ENCODE results near the gene IFT20.
"Not testable (repeated sequence)": the region's sequence is repeated elsewhere in the genome, so short reads cannot be mapped to it uniquely, and the experiment has no call there.

IFT20 gene

GRCh38 chr17:28340374-28340773 lies 5.1 kb upstream of the IFT20 start:
- TF ChIP-seq CTCF (IDR thresholded peaks at IDR 0.05; ENCODE audit: extremely low read depth, missing control alignments), result no peak
- no peak for DNase-seq (ENCODE audit: low spot score)

GRCh38 chr17:28339431-28339830 lies 4.2 kb upstream of the IFT20 start:
- TF ChIP-seq CTCF (IDR thresholded peaks at IDR 0.05; ENCODE audit: extremely low read depth, missing control alignments), result no peak
- no peak for DNase-seq (ENCODE audit: low spot score)

GRCh38 chr17:28338769-28339212 lies 3.5 kb upstream of the IFT20 start:
- not testable (repeated sequence) for DNase-seq (ENCODE audit: low spot score)

GRCh38 chr17:28338056-28338768 lies 2.9 kb upstream of the IFT20 start:
- no peak for TF ChIP-seq CTCF (IDR thresholded peaks at IDR 0.05; ENCODE audit: extremely low read depth, missing control alignments)
- no peak for DNase-seq (ENCODE audit: low spot score)

GRCh38 chr17:28335959-28336871 lies 943 bp upstream of the IFT20 start:
- DNase-seq (ENCODE audit: low spot score), result peak; percentile 20
- no peak for TF ChIP-seq CTCF (IDR thresholded peaks at IDR 0.05; ENCODE audit: extremely low read depth, missing control alignments)

GRCh38 chr17:28334666-28335200 lies 539 bp downstream of the IFT20 start:
- no peak for TF ChIP-seq CTCF (IDR thresholded peaks at IDR 0.05; ENCODE audit: extremely low read depth, missing control alignments)
- DNase-seq (ENCODE audit: low spot score), result no peak

- TF ChIP-seq CTCF (IDR thresholded peaks at IDR 0.05; ENCODE audit: extremely low read depth, missing control alignments), result no peak
- DNase-seq (ENCODE audit: low spot score), result no peak
Measured at GRCh38 chr17:28334171-28334570, 1.1 kb downstream of the IFT20 start.

All from GM20000 (cell line).